ENCODE measurements around the gene CEP120.
A peak's percentile ranks its signal among the peaks of the same experiment; 100 is the strongest.
"Not testable (repeated sequence)": the region's sequence is repeated elsewhere in the genome, so short reads cannot be mapped to it uniquely, and the experiment has no call there.

The CEP120 gene

GRCh38 chr5:123422433-123423277 lies 548 bp downstream of the CEP120 start:
- peak; percentile 44 for DNase-seq (ENCODE audit: low spot score)
- TF ChIP-seq CTCF (IDR thresholded peaks at IDR 0.05; ENCODE audit: extremely low read depth, insufficient read depth, missing control alignments) = no peak
- in situ Hi-C loops (cut with MboI; ENCODE audit: low pct_unique_long_range_greater_than_20kb, low sequenced_read_pairs, unreplicated experiment) = loop anchor here (25.0 kb wide), 1 partner anchor 165 kb away; no protein-coding TSS in a partner anchor

DNA sequence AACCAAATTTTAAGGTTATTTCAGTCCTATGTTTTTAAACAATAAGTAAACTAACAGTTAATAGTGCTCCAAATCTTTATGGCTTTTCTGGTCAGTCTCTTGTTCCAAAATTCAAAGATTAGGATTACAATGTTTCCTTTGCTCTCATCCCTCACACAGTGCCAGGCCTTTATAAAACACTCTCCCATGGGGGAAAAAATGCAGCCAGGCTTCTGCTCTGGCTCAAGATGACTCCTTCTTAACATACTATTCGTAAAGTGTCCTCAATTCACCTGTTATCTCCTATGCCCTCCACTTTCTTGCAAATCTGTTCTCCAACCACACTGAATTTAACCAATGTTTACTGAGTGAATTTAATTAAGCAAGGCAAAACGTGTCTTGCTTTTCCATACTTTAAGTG lies 1.4 kb downstream of the CEP120 start:
- TF ChIP-seq CTCF (IDR thresholded peaks at IDR 0.05; ENCODE audit: extremely low read depth, insufficient read depth, missing control alignments) = no peak
- in situ Hi-C loops (cut with MboI; ENCODE audit: low pct_unique_long_range_greater_than_20kb, low sequenced_read_pairs, unreplicated experiment) = loop anchor here (25.0 kb wide), 1 partner anchor 166 kb away; no protein-coding TSS in a partner anchor
- DNase-seq (ENCODE audit: low spot score) = no peak

GRCh38 chr5:123414974-123415373 lies 8.2 kb downstream of the CEP120 start:
- no peak for TF ChIP-seq CTCF (IDR thresholded peaks at IDR 0.05; ENCODE audit: extremely low read depth, insufficient read depth, missing control alignments)
- in situ Hi-C loops (cut with MboI; ENCODE audit: low pct_unique_long_range_greater_than_20kb, low sequenced_read_pairs, unreplicated experiment) = loop anchor here (25.0 kb wide), 1 partner anchor 172 kb away; no protein-coding TSS in a partner anchor
- DNase-seq (ENCODE audit: low spot score) = no peak

DNA sequence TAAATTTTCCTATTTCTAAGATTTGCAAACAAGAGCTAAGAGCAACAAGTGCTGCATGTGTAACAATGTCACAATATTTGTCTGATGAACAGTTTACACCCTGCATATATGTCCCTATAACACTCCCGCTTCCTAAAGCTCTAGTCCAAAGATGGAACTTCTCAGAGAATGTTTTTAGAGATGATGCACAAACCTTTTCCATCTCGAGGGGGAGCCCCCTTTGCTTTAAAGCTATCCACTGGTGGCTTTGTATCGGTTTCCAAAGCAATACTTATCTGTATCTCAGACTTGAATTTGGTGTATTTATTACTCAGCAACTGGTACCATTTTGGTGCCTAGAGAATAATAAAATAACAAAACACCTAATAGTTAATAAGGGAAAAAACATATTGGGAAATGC lies 11.0 kb downstream of the CEP120 start:
- in situ Hi-C loops (cut with MboI; ENCODE audit: low pct_unique_long_range_greater_than_20kb, low sequenced_read_pairs, unreplicated experiment) = loop anchor here (25.0 kb wide), 1 partner anchor 175 kb away; no protein-coding TSS in a partner anchor

DNA sequence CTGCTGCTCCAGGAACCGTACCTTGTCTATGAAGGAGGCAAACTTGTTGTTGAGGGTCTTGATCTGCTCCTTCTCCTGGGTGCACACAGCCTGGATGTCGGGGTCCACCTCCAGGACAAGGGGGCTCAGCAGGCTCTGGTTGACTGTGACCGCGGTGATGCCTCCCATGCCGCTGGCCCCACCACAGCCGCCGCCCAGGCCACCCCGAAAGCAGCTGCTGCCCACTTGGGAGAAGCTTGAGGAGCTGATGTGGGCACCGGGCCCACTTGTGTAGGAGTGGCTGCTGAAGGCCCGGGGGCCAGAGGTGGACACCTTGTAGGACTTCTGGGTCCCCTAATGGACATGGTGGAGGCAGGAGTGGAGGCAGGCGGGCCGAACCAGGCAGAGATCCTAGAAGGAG lies 21.2 kb downstream of the CEP120 start:
- not testable (repeated sequence) for DNase-seq (ENCODE audit: low spot score)
- in situ Hi-C loops (cut with MboI; ENCODE audit: low pct_unique_long_range_greater_than_20kb, low sequenced_read_pairs, unreplicated experiment) = loop anchor here (25.0 kb wide), 1 partner anchor 185 kb away; no protein-coding TSS in a partner anchor

More for the DNA sequence above, 11.0 kb downstream of the CEP120 start:
- no peak for TF ChIP-seq CTCF (IDR thresholded peaks at IDR 0.05; ENCODE audit: extremely low read depth, insufficient read depth, missing control alignments)
- no peak for DNase-seq (ENCODE audit: low spot score)

- in situ Hi-C loops (cut with MboI; ENCODE audit: low pct_unique_long_range_greater_than_20kb, low sequenced_read_pairs, unreplicated experiment) = loop anchor here (25.0 kb wide), 1 partner anchor 186 kb away; no protein-coding TSS in a partner anchor
- no peak for TF ChIP-seq CTCF (IDR thresholded peaks at IDR 0.05; ENCODE audit: extremely low read depth, insufficient read depth, missing control alignments)
- no peak for DNase-seq (ENCODE audit: low spot score)
Measured at GRCh38 chr5:123401320-123401719, 21.9 kb downstream of the CEP120 start.

DNA sequence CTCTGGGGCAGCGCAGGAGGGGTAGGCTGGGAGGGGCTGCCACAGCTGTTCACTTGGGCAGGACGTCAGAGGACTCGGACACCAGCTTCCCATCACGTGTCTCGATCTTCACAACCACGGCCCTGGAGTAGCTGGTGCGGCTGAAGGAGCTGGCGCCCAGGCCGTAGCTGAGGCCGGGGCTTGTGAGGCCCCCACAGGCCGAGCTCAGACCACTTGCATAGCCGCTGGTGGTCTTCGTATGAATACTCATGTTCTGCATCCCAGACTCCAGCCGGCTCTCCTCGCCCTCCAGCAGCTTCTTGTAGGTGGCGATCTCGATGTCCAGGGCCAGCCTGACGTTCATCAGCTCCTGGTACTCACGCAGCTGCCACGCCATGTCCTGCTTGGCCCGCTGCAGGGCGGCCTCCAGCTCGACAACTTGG lies 22.3 kb downstream of the CEP120 start:
- in situ Hi-C loops (cut with MboI; ENCODE audit: low pct_unique_long_range_greater_than_20kb, low sequenced_read_pairs, unreplicated experiment) = loop anchor here (25.0 kb wide), 1 partner anchor 186 kb away; no protein-coding TSS in a partner anchor

More for the DNA sequence above, 22.3 kb downstream of the CEP120 start:
- not testable (repeated sequence) for DNase-seq (ENCODE audit: low spot score)
